NCI-H2107 (cell line): Measurements from ENCODE around the gene PSMD2.

Source experiments
- DNase-seq: peaks from one replicate; lab custom pipeline; 2025; lab: John Stamatoyannopoulos, UW

PSMD2 gene

GRCh38 chr3:184357248-184358123 is 58.4 kb downstream of the PSMD2 start:
- DNase-seq, result no peak

- no peak for DNase-seq
These were observed 59.2 kb downstream of the PSMD2 start for GRCh38 chr3:184358124-184358767.
